HL-60 (cell line): ENCODE data around the gene UQCRC2.

ENCODE experiments used
- DNase-seq, 2 experiments: peaks; one replicate each; pipeline ENCODE4 v3.0.0-alpha.2; 2010 to 2020; ENCODE audit warnings: low read depth in 1 of 2, low spot score in 1 of 2
- H3K27ac ChIP-seq: fragments of 250-450 bp; sonication (Bioruptor Pico); replicated peaks from 2 replicates; pipeline ENCODE4 v1.5.1; 2020; ENCODE audit warnings: mild to moderate bottlenecking, moderate library complexity
- H3K27me3 ChIP-seq: fragments of 250-450 bp; sonication (Bioruptor Pico); 2 replicates; pipeline ENCODE4 v1.5.1; 2021; ENCODE audit warnings: mild to moderate bottlenecking, moderate library complexity; ENCODE audit not compliant: insufficient read depth, poor library complexity, severe bottlenecking
- H3K4me3 ChIP-seq: replicated peaks from 2 replicates; pipeline ENCODE4 v1.5.1; 2011; ENCODE audit warnings: mild to moderate bottlenecking, control low read depth, low read length; ENCODE audit not compliant: insufficient read depth
- CTCF ChIP-seq: IDR thresholded peaks from one replicate; pipeline ENCODE4 v1.5.1; 2011; ENCODE audit warnings: low read length, control low read depth, inconsistent platforms; ENCODE audit not compliant: insufficient read depth
- GABPA ChIP-seq: IDR thresholded peaks from 2 replicates; pipeline ENCODE4 v1.6.1; 2012; ENCODE audit warnings: low read depth
- POLR2AphosphoS5 ChIP-seq: IDR thresholded peaks from 2 replicates; pipeline ENCODE4 v1.6.1; 2012; ENCODE audit warnings: low read depth
- REST ChIP-seq: IDR thresholded peaks from 2 replicates; pipeline ENCODE4 v1.6.1; 2012; ENCODE audit warnings: low read depth; ENCODE audit not compliant: insufficient replicate concordance
- SPI1 ChIP-seq: IDR thresholded peaks from 2 replicates; pipeline ENCODE4 v1.6.1; 2012; ENCODE audit warnings: low read depth, mild to moderate bottlenecking, borderline replicate concordance

UQCRC2 gene

GRCh38 chr16:21963887-21964286 is 10.7 kb downstream of the UQCRC2 start:
- no peaks in the 10 kb centered on the region for H3K27me3 ChIP-seq
- TF ChIP-seq POLR2AphosphoS5, result no peak
- TF ChIP-seq CTCF, result no peak
- TF ChIP-seq GABPA, result no peak
- no peak for TF ChIP-seq REST
- no peak overlapping the region for H3K27ac ChIP-seq
- no peak for DNase-seq
- H3K4me3 ChIP-seq, result no peak overlapping the region

GRCh38 chr16:21964353-21964752 is 11.2 kb downstream of the UQCRC2 start:
- no peak for TF ChIP-seq CTCF
- TF ChIP-seq REST, result no peak
- no peak for TF ChIP-seq SPI1
- TF ChIP-seq POLR2AphosphoS5, result no peak
- TF ChIP-seq GABPA, result no peak
- no peaks in the 10 kb centered on the region for H3K27me3 ChIP-seq
- no peak overlapping the region for H3K27ac ChIP-seq
- H3K4me3 ChIP-seq, result no peak overlapping the region
- DNase-seq, result no peak

GRCh38 chr16:21971856-21972255 is 18.7 kb downstream of the UQCRC2 start:
- TF ChIP-seq GABPA (no peak), CTCF (no peak), REST (no peak), POLR2AphosphoS5 (no peak), SPI1 (no peak)
- H3K27me3 ChIP-seq, result no peaks in the 10 kb centered on the region
- no peak overlapping the region for H3K4me3 ChIP-seq
- DNase-seq, result no peak
- H3K27ac ChIP-seq, result no peak overlapping the region
